OCI-LY1 (cell line): ENCODE measurements around the gene GRB2.

Source experiments
- CTCF ChIP-seq: fragments of 200-600 bp; sonication (generic), shearing (Covaris generic); IDR thresholded peaks from 2 replicates; pipeline ENCODE4 v1.5.1; 2017; ENCODE audit warnings: mild to moderate bottlenecking, antibody characterized with exemption, low read length, moderate library complexity, mixed read lengths
- EZH2 ChIP-seq: fragments of 200-600 bp; sonication (generic), shearing (Covaris generic); IDR thresholded peaks from 2 replicates; pipeline ENCODE4 v1.8.0; 2017; ENCODE audit warnings: borderline replicate concordance, mixed run types, mild to moderate bottlenecking, antibody characterized with exemption, low read length, moderate library complexity, mixed read lengths

- TF ChIP-seq CTCF (no peak), EZH2 (no peak)
Measured at GRCh38 chr17:75313941-75314551, 91.4 kb downstream of the GRB2 start.
